PC-9 (cell line): Measurements from ENCODE around the gene DHX16.

ENCODE experiments used
- CTCF ChIP-seq: fragments of 200-600 bp; sonication (generic); conservative IDR thresholded peaks from 2 replicates; pipeline ENCODE4 v1.6.1; 2017; ENCODE audit warnings: mixed run types, antibody characterized with exemption, mild to moderate bottlenecking, moderate library complexity
- EZH2 ChIP-seq: fragments of 200-600 bp; sonication (generic); IDR thresholded peaks from 2 replicates; pipeline ENCODE4 v1.8.0; 2017; ENCODE audit warnings: antibody characterized with exemption, low read depth

- TF ChIP-seq CTCF (no peak), EZH2 (no peak)
These were observed 58.0 kb downstream of the DHX16 start for GRCh38 chr6:30614843-30615218.
